Neural cell (in vitro differentiated cells): ENCODE results near the gene CDC23.

Source experiments
- CTCF ChIP-seq: fragments of 450-650 bp; IDR thresholded peaks from 2 replicates; pipeline ENCODE4 v1.5.1; 2014; ENCODE audit warnings: antibody characterized with exemption, mild to moderate bottlenecking, moderate library complexity; ENCODE audit not compliant: poor library complexity, severe bottlenecking
- EP300 ChIP-seq: fragments of 450-650 bp; conservative IDR thresholded peaks from 2 replicates; pipeline ENCODE4 v1.6.1; 2014; ENCODE audit warnings: antibody characterized with exemption, mild to moderate bottlenecking, moderate library complexity; ENCODE audit not compliant: poor library complexity, severe bottlenecking
- EZH2 ChIP-seq: fragments of 200-600, 300-800 bp; shearing (Covaris generic), sonication (generic); IDR thresholded peaks from 2 replicates; pipeline ENCODE4 v1.6.1; 2014; ENCODE audit warnings: antibody characterized with exemption, low read length, borderline replicate concordance, mild to moderate bottlenecking; ENCODE audit not compliant: insufficient read depth, poor library complexity, severe bottlenecking
- POLR2AphosphoS5 ChIP-seq: IDR thresholded peaks from 2 replicates; pipeline ENCODE4 v1.6.1; 2012
- SMC3 ChIP-seq: fragments of 450-650 bp; conservative IDR thresholded peaks from 2 replicates; pipeline ENCODE4 v1.6.1; 2014; ENCODE audit warnings: antibody characterized with exemption, mild to moderate bottlenecking, moderate library complexity; ENCODE audit not compliant: poor library complexity
- TAF1 ChIP-seq: IDR thresholded peaks from 2 replicates; pipeline ENCODE4 v1.6.1; 2012; ENCODE audit warnings: low read depth

GRCh38 chr5:138157626-138158025 is 55.5 kb downstream of the CDC23 start:
- TF ChIP-seq POLR2AphosphoS5 (no peak), CTCF (no peak), TAF1 (no peak), EZH2 (no peak), EP300 (no peak), SMC3 (no peak)
